T-helper 1 cell (primary cell): ENCODE measurements around the gene H6PD.

Experiments used
- DNase-seq, 5 donors: peaks; one replicate each; pipeline ENCODE4 v3.0.0-alpha.2; 2012 to 2020

H6PD gene

DNA sequence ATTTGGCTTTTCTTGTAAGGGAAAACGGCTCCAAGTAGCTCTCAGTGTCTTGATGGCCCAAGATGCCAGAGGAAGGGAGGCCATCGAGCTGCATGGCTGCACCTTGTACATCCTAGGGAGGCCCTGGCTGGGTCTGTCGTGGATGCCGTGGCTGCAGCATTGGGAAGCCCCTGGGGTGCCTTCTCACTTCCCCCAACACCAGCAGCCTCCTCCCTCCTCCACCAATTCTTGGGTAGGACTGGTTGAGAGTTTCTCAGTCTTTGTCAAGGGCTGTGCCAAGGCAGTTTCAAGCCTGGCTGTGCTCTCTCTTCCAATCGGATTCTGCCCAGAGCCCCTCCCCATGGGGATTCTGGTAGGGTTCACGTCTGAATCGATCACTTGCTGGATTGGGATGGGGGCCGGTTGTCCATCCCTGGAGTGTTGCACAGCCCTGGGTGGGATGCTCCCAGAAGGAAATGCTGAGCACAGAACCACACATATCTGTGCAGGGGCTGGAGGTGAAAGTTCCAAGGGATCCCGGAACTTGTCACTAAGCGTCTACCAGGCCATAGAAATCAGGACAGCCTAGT is 44.1 kb downstream of the H6PD start:
- no peak for DNase-seq

- DNase-seq: peak in 1 of 5 donors; percentile 30
Observed at GRCh38 chr1:9279172-9279840, 44.7 kb downstream of the H6PD start.

DNA sequence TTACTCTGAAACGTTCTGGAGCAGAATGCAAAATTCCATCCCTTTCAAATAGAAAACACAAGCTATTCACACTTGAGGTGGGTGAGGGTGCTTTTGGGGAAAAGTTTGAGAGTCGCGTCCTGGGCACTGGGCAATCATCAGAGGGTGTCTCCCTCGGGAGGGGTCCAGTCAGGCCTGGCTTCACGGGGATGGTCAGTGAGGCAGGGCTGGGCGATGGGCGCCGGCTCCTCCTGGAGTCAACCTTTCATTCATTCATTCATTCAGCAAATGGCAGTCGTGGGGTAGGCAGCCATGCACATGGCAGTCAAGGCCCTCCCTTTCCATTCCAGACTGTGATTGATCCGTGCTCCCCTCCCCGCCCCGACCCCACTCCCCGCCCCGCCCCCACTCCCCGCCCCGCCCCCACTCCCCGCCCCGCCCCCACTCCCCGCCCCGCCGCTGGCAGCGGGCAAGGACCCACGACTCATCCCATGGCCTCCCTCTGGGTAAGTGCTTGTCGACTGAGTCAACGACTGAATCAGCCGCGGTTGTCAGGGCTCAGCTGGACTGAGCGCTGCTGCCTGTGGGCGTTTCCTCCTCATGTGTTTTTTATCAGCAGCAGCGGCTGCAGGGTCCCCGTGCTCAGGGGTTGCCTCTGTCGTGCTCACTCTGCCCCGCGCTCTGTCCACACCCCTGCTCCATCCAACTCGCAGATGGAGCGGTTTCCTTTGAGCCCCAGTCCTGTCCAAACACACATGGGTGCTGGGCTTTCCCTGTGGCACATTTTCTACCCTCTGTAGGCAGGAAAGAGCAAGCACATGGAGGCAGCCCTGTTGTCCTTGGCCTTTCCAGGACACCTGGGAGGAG is 45.7 kb downstream of the H6PD start:
- peak in 1 of 5 donors; percentile 74 for DNase-seq

- no peak for DNase-seq
Observed at GRCh38 chr1:9281071-9281827, 46.7 kb downstream of the H6PD start.

- DNase-seq: peak in 1 of 5 donors; percentile 44
Observed at GRCh38 chr1:9281908-9282695, 47.5 kb downstream of the H6PD start.

DNA sequence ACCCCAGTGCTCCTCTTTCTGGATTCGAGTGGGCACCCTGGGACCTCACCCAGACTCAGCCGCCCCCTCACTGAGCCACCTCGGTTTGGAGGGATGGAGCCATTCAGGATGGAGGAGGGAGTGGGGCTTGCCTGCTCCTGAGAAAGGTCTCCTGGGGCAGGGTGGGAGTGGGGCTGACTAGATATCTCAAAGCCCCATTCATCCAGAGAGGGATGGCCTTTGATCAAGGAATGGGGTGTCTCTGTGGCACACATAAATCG is 48.1 kb downstream of the H6PD start:
- DNase-seq: no peak

DNA sequence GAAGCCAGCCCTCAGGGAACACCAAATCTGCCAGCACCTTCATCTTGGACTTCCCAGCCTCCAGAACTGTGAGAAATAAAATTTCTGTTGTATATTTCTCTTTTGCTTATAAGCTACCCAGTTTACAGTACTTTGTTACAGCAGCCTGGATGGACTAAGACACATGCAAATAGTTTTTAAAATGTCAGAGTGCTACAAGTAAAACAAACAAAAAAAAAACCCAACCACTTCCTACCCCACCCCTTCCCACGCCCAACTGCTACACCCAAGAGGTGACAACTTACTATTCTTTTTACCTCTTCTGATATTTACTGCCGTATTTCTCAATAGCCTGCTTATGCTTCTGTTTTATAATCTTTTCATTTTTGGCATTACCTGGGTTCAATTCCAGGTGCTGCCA is 49.5 kb downstream of the H6PD start:
- peak in 1 of 5 donors; percentile 78 for DNase-seq

DNA sequence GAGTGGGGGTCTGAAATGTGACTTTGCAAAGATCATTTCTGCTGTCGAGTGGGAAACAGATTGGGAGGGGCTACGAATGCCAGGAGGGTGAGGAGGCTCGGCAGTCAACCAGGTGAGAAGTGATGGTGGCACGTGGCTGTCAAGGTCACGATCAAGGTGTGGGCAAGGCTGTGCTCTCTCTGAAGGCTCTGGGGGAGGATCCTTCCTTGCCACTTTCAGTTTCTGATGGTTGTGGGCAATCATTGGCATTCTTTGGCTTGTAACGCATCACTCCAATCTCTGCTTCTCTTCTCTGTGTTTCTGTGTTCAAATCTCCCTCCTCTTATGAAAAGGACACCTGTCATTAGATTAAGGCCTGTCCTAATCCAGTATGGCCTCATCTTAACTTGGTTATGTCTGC is 52.0 kb downstream of the H6PD start:
- peak in 1 of 5 donors; percentile 53 for DNase-seq

- peak; percentile 42 to 85 (median 67) for DNase-seq
Observed at GRCh38 chr1:9289090-9289534, 54.5 kb downstream of the H6PD start.

DNA sequence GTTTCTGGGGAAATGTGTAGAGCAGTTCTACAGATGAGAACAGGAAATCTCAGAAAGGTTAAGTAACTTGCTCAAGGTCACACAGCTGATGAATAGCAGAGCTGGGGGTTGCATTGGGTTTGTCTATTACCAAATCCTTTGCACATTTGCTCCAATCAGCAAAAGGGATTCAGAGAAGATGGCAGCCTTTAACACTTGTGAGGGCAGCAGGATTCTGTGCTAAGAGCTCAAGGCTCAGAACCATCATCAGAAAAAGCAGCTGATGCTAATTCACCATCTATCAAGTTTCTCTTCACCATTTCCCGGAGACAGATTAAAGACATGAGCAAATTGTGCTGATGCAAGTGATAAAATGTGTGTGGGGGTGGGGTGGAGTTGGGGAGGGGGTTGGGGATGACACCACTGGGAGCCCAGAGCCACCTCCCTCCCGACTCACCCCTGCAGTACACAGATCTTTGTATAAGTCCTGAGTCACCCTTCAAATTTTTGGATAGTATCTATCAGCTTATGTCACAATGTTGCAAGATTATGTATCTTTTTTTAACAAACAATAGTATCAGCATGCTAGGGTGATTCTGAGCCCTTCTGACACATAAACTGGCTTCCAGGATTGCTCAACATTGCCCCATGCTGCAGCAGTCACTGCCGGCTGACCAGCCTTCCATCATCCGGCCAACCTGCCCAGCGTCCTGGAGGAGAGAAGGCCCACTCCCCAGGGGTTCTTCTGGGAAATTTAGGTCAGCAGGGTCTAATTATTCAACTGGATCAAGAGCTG is 55.3 kb downstream of the H6PD start:
- DNase-seq: peak in 1 of 5 donors; percentile 38

- no peak for DNase-seq
Observed at GRCh38 chr1:9291914-9292360, 57.4 kb downstream of the H6PD start.

DNA sequence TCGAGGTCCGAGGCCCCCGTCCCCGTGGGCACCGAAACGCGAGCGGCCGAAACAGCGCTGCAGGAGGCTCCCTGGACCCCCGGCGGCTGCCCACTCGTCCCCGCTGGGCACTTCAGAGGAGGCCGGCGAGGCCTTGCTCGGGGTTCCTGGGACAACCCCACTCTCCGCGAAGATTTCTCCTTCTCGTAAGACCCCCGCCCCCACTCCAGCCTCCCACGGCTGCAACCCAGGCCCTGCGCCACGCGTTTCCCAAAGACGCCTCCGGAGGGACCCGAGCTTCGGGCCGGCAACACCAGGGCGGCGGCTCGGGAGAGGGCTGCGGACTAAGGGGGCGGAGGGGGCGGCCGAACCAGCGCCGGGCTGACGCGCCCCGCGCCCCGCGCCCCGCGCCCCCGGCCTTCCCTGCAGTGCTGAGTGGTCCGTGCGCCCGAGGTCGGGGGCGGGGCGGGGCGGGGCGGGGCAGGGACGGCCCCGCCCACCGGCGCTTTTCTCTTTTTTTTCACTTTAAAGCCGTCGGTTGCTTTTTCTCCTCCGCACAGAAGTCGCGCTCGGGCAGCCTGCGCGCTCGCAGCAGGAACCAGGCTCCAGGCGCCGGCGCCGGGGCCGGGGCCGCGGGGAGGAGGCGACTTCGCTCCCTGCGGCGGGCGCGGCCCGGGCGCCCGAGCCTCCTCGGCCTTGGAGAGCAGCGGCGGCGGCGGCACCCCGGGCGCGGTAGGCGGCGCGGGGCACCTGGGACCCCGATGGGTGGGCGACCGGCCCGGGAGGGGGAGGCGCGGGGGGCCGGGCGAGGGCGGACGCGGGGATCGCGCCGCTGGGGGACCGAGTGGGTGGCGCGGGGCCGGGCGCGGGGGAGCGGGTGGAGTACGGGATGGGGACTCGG is 58.0 kb downstream of the H6PD start, which contains the start of gene SPSB1:
Gene SPSB1, plus strand, starts transcription at position 534 of the 880 bp plus-strand sequence. CDS start 62,998 bp downstream, outside the sequence.
- peak; percentile 27 to 84 (median 61) for DNase-seq

DNA sequence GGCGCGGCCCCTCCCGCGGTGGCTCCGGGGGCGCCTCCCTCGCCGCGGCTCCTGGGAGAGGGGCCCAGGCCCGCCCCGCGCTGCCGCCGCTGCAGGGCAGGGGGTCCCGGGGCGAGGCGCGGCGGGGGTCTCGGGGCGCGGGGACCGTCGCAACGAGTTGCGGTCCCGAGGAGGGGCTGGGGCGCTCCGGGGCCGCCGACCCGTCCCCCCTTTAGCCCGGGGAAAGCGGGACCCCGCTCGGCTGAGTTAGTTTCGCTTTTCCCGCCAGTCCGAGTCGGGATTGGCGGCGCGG is 58.6 kb downstream of the H6PD start:
- no peak for DNase-seq

DNA sequence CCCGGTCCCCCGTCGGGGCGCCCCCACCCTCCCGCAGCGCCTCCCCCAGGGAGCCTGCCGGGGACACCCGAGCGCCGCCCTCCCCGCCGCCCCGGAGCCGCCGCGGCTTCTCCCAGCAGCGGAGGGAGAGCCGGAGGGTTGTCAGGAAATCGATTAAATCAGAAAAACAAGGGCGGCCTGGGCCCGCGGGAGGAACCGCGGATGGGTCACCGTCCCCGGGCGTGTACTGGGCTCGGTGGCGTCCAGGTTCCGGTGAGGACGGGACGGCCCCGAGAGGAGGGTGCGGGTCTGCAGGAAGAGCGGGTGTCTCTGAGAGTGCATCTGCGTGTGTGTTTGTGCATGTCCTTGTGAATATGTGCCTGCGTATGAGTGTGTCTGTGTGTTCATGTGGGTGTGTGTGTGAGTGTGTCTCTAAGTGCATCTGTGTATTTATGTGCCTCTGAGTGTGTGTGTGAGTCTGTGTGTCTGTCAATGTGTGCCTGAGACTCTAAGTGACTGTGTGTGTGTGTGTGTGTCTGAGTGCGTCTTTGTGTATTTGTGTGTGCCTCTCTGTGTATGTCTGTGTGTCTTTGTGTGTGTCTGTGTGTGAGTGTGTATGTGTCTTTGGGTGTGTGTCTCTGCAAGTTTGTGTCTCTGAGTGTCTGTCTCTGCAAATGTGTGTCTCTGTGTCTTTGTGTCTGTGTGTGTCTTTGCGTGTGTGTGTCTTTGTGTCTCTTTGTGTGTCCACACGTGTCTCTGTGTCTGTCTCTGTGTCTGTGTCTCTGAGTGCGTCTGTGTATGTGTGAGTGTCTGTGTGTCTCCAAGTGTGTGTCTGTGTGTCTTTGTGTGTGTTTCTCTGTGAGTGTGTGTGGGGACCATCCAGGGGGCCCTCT is 59.2 kb downstream of the H6PD start:
- peak in 3 of 5 donors; percentile 29 to 55 (median 47) for DNase-seq

GRCh38 chr1:9294405-9294773 is 59.8 kb downstream of the H6PD start:
- DNase-seq: peak in 1 of 5 donors; percentile 51

- peak in 1 of 5 donors; percentile 77 for DNase-seq
Observed at GRCh38 chr1:9294910-9295636, 60.5 kb downstream of the H6PD start.

GRCh38 chr1:9295884-9296283 is 61.3 kb downstream of the H6PD start:
- DNase-seq: no peak

- DNase-seq: no peak
Observed at GRCh38 chr1:9296850-9297249, 62.3 kb downstream of the H6PD start.

- no peak for DNase-seq
Observed at GRCh38 chr1:9297831-9298230, 63.3 kb downstream of the H6PD start.
